ENCODE results near the gene CDC25C.
"Not testable (repeated sequence)": the region's sequence is repeated elsewhere in the genome, so short reads cannot be mapped to it uniquely, and the experiment has no call there.

DNA sequence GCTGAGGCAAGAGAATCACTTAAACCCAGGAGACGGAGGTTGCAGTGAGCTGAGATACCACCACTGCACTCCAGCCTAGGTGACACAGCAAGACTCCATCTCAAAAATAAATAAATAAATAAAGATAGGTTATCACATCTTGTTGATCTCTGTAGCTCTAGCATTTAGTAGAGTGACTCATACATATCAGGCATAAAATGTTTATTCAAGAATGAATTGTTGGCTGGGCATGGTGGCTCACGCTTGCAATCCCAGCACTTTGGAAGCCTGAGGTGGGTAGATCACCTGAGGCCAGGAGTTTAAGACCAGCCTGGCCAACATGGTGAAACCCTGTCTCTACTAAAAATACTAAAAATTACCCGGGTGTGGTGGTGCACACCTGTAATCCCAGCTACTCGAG, 13.4 kb downstream of the CDC25C start:
- TF ChIP-seq CTCF (IDR thresholded peaks at IDR 0.05); POLR2A (IDR thresholded peaks at IDR 0.05; ENCODE audit: low read depth); POLR2AphosphoS5 (IDR thresholded peaks at IDR 0.05); EP300 (IDR thresholded peaks at IDR 0.05): not testable (repeated sequence)
